Lower leg skin (tissue), 4 donors: ENCODE data around the gene ARHGAP5. TPM values are rescaled to one million over a fixed set of nuclear protein-coding genes. Genes with fewer than 3 reads are reported as not detected.
"Not testable (repeated sequence)": the region's sequence is repeated elsewhere in the genome, so short reads cannot be mapped to it uniquely, and the experiment has no call there.

Experiments
- DNase-seq, 2 donors: peaks; one replicate each; pipeline ENCODE4 v3.0.0-alpha.2; 2019; ENCODE audit warnings: low spot score in 2 of 2
- H3K4me3 ChIP-seq: fragments of 200-600 bp; sonication (generic); 2 replicates; pipeline ENCODE4 v1.5.1; 2017; ENCODE audit warnings: mild to moderate bottlenecking, low read depth; ENCODE audit not compliant: poor library complexity, severe bottlenecking
- POLR2A ChIP-seq, 2 donors: fragments of 450-650 bp; IDR thresholded peaks; one replicate each; pipeline ENCODE4 v1.6.1; 2016 to 2017; ENCODE audit warnings: antibody characterized with exemption in 2 of 2, mild to moderate bottlenecking in 1 of 2, moderate library complexity in 1 of 2
- WGBS, 2 donors: methylation state at CpG; one replicate each; pipeline ENCODE4 v1.1.5; 2018; 5-methylcytosine and 5-hydroxymethylcytosine counted together
- intact Hi-C: fragments of 100-400 bp; cut with DNase I; formaldehyde crosslinking; loops from one replicate; pipeline ENCODE4 v1.15.0; 2023; ENCODE audit warnings: low total_unique reads
- total RNA-seq, 4 donors: library from RNA; depleted of rRNA; stranded (reverse); fragments of >200 nt; gene quantifications; one replicate each; pipeline ENCODE4 v1.1.0, GENCODE V29; 2016
- TF ChIP-seq, protein P1 (sequence below), 3 donors: fragments of 450-650 bp; IDR thresholded peaks; one replicate each; pipeline ENCODE4 v1.5.1; 2016; ENCODE audit warnings: antibody characterized with exemption in 3 of 3, mild to moderate bottlenecking in 3 of 3, moderate library complexity in 2 of 3

The ARHGAP5 gene
- total RNA-seq, 4 donors from 2014 or later, result 86.4 to 97.5 (median 95.2) TPM

DNA sequence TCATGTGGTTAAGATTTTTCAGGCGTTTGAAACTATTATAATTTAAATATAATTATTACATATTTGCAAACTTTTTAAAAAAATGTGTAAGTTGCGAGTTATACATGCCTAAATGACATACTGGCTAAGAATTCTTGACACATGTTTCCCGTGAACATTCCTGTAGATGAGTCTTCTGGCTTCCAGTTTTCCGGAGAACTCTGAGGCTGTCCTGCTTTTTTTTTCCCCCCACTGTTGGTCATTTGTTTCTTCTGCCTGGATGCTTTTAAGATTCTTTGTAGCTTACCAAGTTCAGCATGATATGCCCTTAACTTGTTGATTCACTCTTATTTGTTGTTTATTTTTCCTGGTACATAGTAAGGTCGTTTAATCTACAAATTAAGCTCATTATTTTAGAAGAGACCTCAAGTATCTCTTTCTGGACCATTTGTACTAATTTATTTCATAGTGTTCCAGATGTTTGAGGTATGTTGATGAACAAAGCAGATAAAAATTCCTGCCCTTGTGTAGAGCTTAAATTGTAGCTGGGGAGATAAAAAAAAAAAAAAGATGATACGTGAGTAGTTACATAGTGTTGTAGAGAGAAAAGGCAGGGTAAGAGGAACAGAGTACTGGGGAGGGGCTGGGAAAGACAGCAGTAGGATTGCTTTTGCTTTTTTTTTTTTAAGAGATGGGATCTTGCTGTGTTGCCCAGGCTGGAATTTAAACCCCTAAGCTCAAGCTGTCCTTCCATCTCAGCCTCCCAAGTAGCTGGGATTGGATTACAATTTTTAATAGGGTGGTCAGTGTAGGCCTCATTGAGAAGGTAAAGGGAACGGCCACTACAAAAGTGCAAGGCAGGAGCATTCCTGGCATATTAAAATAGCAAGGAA, 32.8 kb downstream of the ARHGAP5 start:
- no peak overlapping the region for H3K4me3 ChIP-seq
- DNase-seq, result no peak
- 82% methylated on average over 7 of the region's 7 CpGs for WGBS, 2 donors
- TF ChIP-seq, protein P1, sequence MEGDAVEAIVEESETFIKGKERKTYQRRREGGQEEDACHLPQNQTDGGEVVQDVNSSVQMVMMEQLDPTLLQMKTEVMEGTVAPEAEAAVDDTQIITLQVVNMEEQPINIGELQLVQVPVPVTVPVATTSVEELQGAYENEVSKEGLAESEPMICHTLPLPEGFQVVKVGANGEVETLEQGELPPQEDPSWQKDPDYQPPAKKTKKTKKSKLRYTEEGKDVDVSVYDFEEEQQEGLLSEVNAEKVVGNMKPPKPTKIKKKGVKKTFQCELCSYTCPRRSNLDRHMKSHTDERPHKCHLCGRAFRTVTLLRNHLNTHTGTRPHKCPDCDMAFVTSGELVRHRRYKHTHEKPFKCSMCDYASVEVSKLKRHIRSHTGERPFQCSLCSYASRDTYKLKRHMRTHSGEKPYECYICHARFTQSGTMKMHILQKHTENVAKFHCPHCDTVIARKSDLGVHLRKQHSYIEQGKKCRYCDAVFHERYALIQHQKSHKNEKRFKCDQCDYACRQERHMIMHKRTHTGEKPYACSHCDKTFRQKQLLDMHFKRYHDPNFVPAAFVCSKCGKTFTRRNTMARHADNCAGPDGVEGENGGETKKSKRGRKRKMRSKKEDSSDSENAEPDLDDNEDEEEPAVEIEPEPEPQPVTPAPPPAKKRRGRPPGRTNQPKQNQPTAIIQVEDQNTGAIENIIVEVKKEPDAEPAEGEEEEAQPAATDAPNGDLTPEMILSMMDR (IDR thresholded peaks at IDR 0.05), result no peak
- TF ChIP-seq POLR2A (IDR thresholded peaks at IDR 0.05), result no peak
- intact Hi-C loops, result no loop called here

- no peak for TF ChIP-seq POLR2A (IDR thresholded peaks at IDR 0.05)
- TF ChIP-seq, protein P1 (IDR thresholded peaks at IDR 0.05), result no peak
- WGBS, 2 donors, result 64 to 79% methylated on average over 2 of the region's 2 CpGs
- H3K4me3 ChIP-seq, result no peak overlapping the region
- intact Hi-C loops, result no loop called here
- DNase-seq, result no peak
Observed at GRCh38 chr14:32110548-32110896, 33.4 kb downstream of the ARHGAP5 start.

DNA sequence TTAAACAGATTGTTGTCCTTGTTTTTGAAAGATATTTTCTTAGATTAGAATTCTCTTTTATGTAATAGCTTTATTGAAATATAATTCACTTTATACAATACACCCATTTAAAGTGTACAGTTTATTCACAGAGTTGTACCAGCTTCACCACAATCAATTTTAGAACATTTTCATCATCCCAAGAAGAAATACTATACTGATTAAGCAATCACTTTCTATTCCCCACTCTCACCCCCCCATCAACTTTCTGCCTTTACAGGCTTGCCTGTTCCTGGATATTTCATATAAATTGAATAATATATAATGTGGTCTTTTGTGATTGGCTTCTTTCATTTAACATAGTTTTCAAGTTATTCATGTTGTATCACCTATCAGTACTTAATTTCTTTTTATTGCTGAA, 44.4 kb downstream of the ARHGAP5 start:
- TF ChIP-seq, protein P1 (IDR thresholded peaks at IDR 0.05), result no peak
- TF ChIP-seq POLR2A (IDR thresholded peaks at IDR 0.05), result no peak
- H3K4me3 ChIP-seq, result no peak overlapping the region
- intact Hi-C loops, result no loop called here
- no peak for DNase-seq

DNA sequence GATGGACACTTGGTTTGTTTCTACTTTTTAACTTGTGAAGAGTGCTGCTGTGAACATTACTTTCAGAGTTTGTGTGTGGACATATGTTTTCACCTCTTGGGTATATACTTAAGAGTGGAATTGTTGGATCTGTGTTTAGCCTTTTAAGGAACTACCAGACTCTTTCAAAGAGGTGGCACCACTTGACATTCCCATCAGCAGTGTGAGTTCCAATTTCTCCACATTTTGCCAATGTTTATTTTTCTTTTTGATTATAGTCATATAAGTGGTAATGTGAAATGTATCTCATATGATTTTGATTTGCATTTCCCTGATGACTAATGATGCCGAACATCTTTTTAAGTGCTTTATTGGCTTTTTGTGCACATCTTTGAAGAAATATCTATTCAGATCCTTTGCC, 44.8 kb downstream of the ARHGAP5 start:
- intact Hi-C loops, result no loop called here
- 54 to 77% methylated on average over 1 of the region's 1 CpG for WGBS, 2 donors
- TF ChIP-seq, protein P1 (IDR thresholded peaks at IDR 0.05), result no peak
- no peak for TF ChIP-seq POLR2A (IDR thresholded peaks at IDR 0.05)
- H3K4me3 ChIP-seq, result no peak overlapping the region
- DNase-seq, result no peak

DNA sequence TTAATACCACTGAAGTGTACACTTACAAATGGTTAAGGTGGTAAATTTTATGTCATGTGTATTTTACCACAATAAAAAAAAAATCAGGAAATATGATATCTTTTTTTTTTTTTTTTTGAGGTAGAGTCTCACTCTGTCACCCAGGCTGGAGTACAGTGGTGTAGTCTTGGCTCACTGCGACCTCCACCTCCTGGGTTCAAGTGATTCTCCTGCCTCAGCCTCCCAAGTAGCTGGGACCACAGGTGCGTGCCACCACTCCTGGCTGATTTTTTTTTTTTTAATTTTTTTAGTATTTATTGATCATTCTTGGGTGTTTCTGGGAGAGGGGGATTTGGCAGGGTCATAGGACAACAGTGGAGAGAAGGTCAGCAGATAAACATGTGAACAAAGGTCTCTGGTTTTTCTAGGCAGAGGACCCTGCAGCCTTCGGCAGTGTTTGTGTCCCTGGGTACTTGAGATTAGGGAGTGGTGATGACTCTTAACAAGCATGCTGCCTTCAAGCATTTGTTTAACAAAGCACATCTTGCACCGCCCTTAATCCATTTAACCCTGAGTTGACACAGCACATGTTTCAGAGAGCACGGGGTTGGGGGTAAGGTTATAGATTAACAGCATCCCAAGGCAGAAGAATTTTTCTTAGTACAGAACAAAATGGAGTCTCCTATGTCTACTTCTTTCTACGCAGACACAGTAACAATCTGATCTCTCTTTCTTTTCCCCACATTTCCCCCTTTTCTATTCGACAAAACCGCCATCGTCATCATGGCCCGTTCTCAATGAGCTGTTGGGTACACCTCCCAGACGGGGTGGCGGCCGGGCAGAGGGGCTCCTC, 50.0 kb downstream of the ARHGAP5 start:
- 85 to 88% methylated on average over 4 to 5 of the region's 13 CpGs for WGBS, 2 donors
- H3K4me3 ChIP-seq, DNase-seq, intact Hi-C loops: not testable (repeated sequence)

DNA sequence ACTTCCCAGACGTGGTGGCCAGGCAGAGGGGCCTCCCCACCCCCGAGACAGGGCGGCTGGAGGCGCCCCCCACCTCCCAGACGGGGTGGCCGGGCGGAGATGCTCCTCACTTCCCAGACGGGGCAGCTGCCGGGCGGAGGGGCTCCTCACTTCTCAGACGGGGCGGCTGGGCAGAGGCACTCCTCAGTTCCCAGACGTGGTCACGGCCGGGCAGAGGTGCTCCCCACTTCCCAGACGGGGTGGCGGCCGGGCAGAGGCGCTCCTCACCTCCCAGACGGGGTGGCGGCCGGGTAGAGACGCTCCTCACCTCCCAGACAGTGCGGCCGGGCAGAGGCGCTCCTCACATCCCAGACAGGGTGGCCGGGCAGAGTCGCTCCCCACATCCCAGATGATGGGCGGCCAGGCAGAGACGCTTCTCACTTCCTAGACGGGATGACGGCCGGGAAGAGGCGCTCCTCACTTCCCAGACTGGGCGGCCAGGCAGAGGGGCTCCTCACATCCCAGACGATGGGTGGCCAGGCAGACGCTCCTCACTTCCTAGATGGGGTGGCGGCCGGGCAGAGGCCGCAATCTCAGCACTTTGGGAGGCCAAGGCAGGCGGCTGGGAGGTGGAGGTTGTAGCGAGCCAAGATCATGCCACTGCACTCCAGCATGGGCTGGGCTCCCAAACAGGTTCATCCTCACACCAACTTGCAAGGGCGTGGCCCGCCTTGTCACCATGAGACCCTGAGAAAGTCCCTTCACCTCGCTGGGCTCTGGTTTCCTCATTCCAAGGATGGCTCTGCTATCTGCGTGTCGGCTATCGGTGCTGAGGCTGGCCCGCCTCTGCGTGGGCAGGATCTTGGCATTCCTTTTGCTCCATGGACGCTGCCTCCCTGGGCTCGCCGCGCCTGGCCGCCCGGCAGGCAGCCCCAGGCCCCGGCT, 50.9 kb downstream of the ARHGAP5 start:
- intact Hi-C loops, DNase-seq, H3K4me3 ChIP-seq: not testable (repeated sequence)
- WGBS, 2 donors, result 94 to 95% methylated on average over 34 to 35 of the region's 57 CpGs
